Muscle of leg (tissue), 9 donors: ENCODE measurements around the gene ATP7B. TPM values are rescaled to one million over a fixed set of nuclear protein-coding genes. Genes with fewer than 3 reads are reported as not detected.

Experiments
- polyA plus RNA-seq, 8 donors: library from polyadenylated mRNA; unstranded; fragments of 120-200 nt; gene quantifications; one replicate each; pipeline versions ENCODE4 v1.2.1 to v1.2.3, GENCODE V29; 2013; ENCODE audit warnings: inconsistent platforms in 1 of 8, low replicate concordance in 1 of 8; ENCODE audit not compliant: insufficient read length in 8 of 8, insufficient read depth in 1 of 8
- total RNA-seq: library from RNA; stranded (reverse); fragments of 120-200 nt; gene quantifications from one replicate; pipeline ENCODE4 v1.2.4, GENCODE V29; 2013

ATP7B gene
- total and polyA plus RNA-seq, 9 donors = 5.1 to 8.6 (median 7.0) TPM

Other genes with a start within 250 kb of the ATP7B start
- 9.4 TPM for gene DHRS12, start 207.3 kb downstream of the ATP7B start, total RNA-seq
- gene DHRS12, start 207.3 kb downstream of the ATP7B start, polyA plus RNA-seq = 10 to 100 TPM in 7 of 8 donors, 1 to 10 TPM in 1; 9.7 to 16.2 (median 12.3) TPM
- 0.09 TPM for gene TMEM272, start 166.3 kb downstream of the ATP7B start, total RNA-seq
- under 1 TPM; 0.08 to 0.50 (median 0.16) TPM for gene TMEM272, start 166.3 kb downstream of the ATP7B start, polyA plus RNA-seq
- gene CCDC70, start 149.5 kb downstream of the ATP7B start, total RNA-seq = not detected
- gene CCDC70, start 149.5 kb downstream of the ATP7B start, polyA plus RNA-seq = not detected
- 17.9 TPM for gene ALG11, start 948 bp upstream of the ATP7B start, total RNA-seq
- 10 to 100 TPM; 11.7 to 24.1 (median 21.1) TPM for gene ALG11, start 948 bp upstream of the ATP7B start, polyA plus RNA-seq
- gene UTP14C, start 13.2 kb upstream of the ATP7B start, total RNA-seq = 16.9 TPM
- 10 to 100 TPM; 15.5 to 24.2 (median 20.8) TPM for gene UTP14C, start 13.2 kb upstream of the ATP7B start, polyA plus RNA-seq
- gene NEK5, start 117.6 kb upstream of the ATP7B start, total RNA-seq = 0.44 TPM
- gene NEK5, start 117.6 kb upstream of the ATP7B start, polyA plus RNA-seq = 1 to 10 TPM in 1 of 8 donors, under 1 TPM in 7; 0.34 to 1.1 (median 0.69) TPM
- 17.0 TPM for gene NEK3, start 148.1 kb upstream of the ATP7B start, total RNA-seq
- gene NEK3, start 148.1 kb upstream of the ATP7B start, polyA plus RNA-seq = 10 to 100 TPM in 6 of 8 donors, 1 to 10 TPM in 2; 8.4 to 22.4 (median 19.2) TPM